Panc1 (cell line): Measurements from ENCODE around the gene DTD1. TPM values are rescaled to one million over a fixed set of nuclear protein-coding genes. Genes with fewer than 3 reads are reported as not detected.

Experiments used
- ATAC-seq: fragments of 200-7000 bp; cut with Tn5 transposase; 2 replicates; pipeline ENCODE4 v1.9.1; 2020; ENCODE audit warnings: mild to moderate bottlenecking, moderate library complexity
- BruUV-seq: library from RNA; stranded (reverse); fragments of 400-500 nt; replicated peaks from 2 replicates; lab custom pipeline; 2021; lab: Mats Ljungman, UMichigan
- CTCF ChIA-PET: fragments of 300-600 bp; sonication (Branson Sonifier 250); formaldehyde crosslinking; loops from one replicate; lab custom pipeline; 2022; ENCODE audit warnings: antibody characterized with exemption; lab: Charles Lee
- POLR2A ChIA-PET: fragments of 300-600 bp; sonication (Branson Sonifier 250); formaldehyde crosslinking; loops from one replicate; lab custom pipeline; 2022; ENCODE audit warnings: antibody characterized with exemption; lab: Charles Lee
- DNase-seq: peaks from one replicate; pipeline ENCODE4 v3.0.0-alpha.2; 2010; ENCODE audit warnings: low read depth, low spot score
- H3K27ac ChIP-seq: 2 replicates; pipeline ENCODE4 v1.5.1; 2011; ENCODE audit warnings: mild to moderate bottlenecking, low read length, inconsistent platforms
- H3K27me3 ChIP-seq: fragments of 200-500 bp; sonication (Bioruptor generic); 2 replicates; pipeline ENCODE4 v1.6.0; 2014; ENCODE audit warnings: low read length, inconsistent platforms; ENCODE audit not compliant: control insufficient read depth, insufficient read depth
- H3K36me3 ChIP-seq: fragments of 200-500 bp; sonication (Bioruptor generic); 2 replicates; pipeline ENCODE4 v1.5.1; 2014; ENCODE audit warnings: inconsistent platforms, mild to moderate bottlenecking, low read length, moderate library complexity; ENCODE audit not compliant: control insufficient read depth, insufficient read depth
- H3K4me1 ChIP-seq: 2 replicates; pipeline ENCODE4 v1.5.1; 2011; ENCODE audit warnings: inconsistent platforms, mild to moderate bottlenecking, low read length, moderate library complexity; ENCODE audit not compliant: control insufficient read depth, insufficient read depth
- H3K4me3 ChIP-seq, 2 experiments: 2 replicates each; pipeline ENCODE4 v1.5.1; 2011 to 2012; ENCODE audit warnings: low read depth in 2 of 2, low read length in 2 of 2, mild to moderate bottlenecking in 2 of 2, inconsistent platforms in 1 of 2, moderate library complexity in 1 of 2
- H3K9me3 ChIP-seq: fragments of 200-500 bp; sonication (Bioruptor generic); 2 replicates; pipeline ENCODE4 v1.5.1; 2014; ENCODE audit warnings: low read depth, mild to moderate bottlenecking, inconsistent platforms, low read length, moderate library complexity; ENCODE audit not compliant: control insufficient read depth, insufficient read depth
- CTCF ChIP-seq: fragments of 450-650 bp; IDR thresholded peaks from 2 replicates; pipeline ENCODE4 v1.5.1; 2017; ENCODE audit warnings: mild to moderate bottlenecking
- POLR2AphosphoS5 ChIP-seq: IDR thresholded peaks from 2 replicates; pipeline ENCODE4 v1.6.1; 2012; ENCODE audit warnings: mild to moderate bottlenecking, low read depth, low read length, moderate library complexity
- REST ChIP-seq, 2 experiments: IDR thresholded peaks; 2 replicates each; pipeline ENCODE4 v1.6.1; 2011 to 2012; ENCODE audit warnings: low read depth in 2 of 2, control low read depth in 1 of 2, low read length in 1 of 2, mild to moderate bottlenecking in 1 of 2, moderate library complexity in 1 of 2; ENCODE audit not compliant: insufficient read depth in 1 of 2
- SIN3A ChIP-seq: IDR thresholded peaks from 2 replicates; pipeline ENCODE4 v1.6.1; 2012; ENCODE audit warnings: low read depth, mild to moderate bottlenecking, low read length, moderate library complexity, borderline replicate concordance; ENCODE audit not compliant: insufficient read depth
- TCF7L2 ChIP-seq: IDR thresholded peaks from 2 replicates; pipeline ENCODE4 v1.6.1; 2011; ENCODE audit warnings: mild to moderate bottlenecking, low read depth, low read length, inconsistent platforms
- in situ Hi-C: cut with HindIII; loops from 2 replicates; pipeline ENCODE4 v1.10.0; 2016; ENCODE audit warnings: low sequenced_read_pairs, low pct_unique_long_range_greater_than_20kb
- intact Hi-C: fragments of 100-400 bp; cut with micrococcal nuclease; formaldehyde crosslinking; loops from one replicate; pipeline ENCODE4 v1.10.0; 2022; ENCODE audit not compliant: unreplicated experiment
- total RNA-seq: library from RNA; stranded (reverse); gene quantifications from one replicate; pipeline ENCODE4 v1.2.1, GENCODE V29; 2021; ENCODE audit not compliant: unreplicated experiment

Gene DTD1
- total RNA-seq, 1 experiment from 2014 or later = 23.6 TPM

GRCh38 chr20:18748987-18749386 lies 161.1 kb downstream of the DTD1 start:
- no TSS peak for BruUV-seq
- POLR2A ChIA-PET = no interaction called here

GRCh38 chr20:18749528-18749927 lies 161.7 kb downstream of the DTD1 start:
- POLR2A ChIA-PET = no interaction called here

More at GRCh38 chr20:18748987-18749386, 161.1 kb downstream of the DTD1 start:
- TF ChIP-seq CTCF (no peak), TCF7L2 (no peak), REST (IDR thresholded peaks at IDR 0.05; ENCODE audit: insufficient read depth in 1 of 2, low read depth in 2 of 2, low read length in 1 of 2) (no peak), SIN3A (no peak), POLR2AphosphoS5 (no peak)
- CTCF ChIA-PET = no interaction called here
- intact Hi-C loops (no loop called here), in situ Hi-C loops (no loop called here)
- Histone ChIP-seq H3K27ac (no peak overlapping the region), H3K4me1 (no peaks in the 10 kb centered on the region), H3K4me3 (no peak overlapping the region), H3K9me3 (no peaks in the 10 kb centered on the region), H3K27me3 (no peaks in the 10 kb centered on the region), H3K36me3 (no peaks in the 10 kb centered on the region)
- ATAC-seq = no peak
- no peak for DNase-seq

More at GRCh38 chr20:18749528-18749927, 161.7 kb downstream of the DTD1 start:
- no peak overlapping the region for H3K27ac ChIP-seq
- BruUV-seq = no TSS peak
- no peak for TF ChIP-seq REST (IDR thresholded peaks at IDR 0.05; ENCODE audit: insufficient read depth in 1 of 2, low read depth in 2 of 2, low read length in 1 of 2)
- no peaks in the 10 kb centered on the region for H3K27me3 ChIP-seq
- no peak for DNase-seq
- H3K36me3 ChIP-seq = no peaks in the 10 kb centered on the region
- no peak overlapping the region for H3K4me3 ChIP-seq
- H3K4me1 ChIP-seq = no peaks in the 10 kb centered on the region
- CTCF ChIA-PET = no interaction called here
- in situ Hi-C loops = no loop called here
- no peak; the same call in 1 of the 2 replicates for ATAC-seq
- H3K9me3 ChIP-seq = no peaks in the 10 kb centered on the region
- intact Hi-C loops = no loop called here
